HG03565 (cell line): ENCODE data around the gene EMC9.

Source experiments
- ATAC-seq: cut with Tn5 transposase; IDR thresholded peaks from one replicate; pipeline ENCODE4 v1.9.1; 2021; ENCODE audit warnings: mild to moderate bottlenecking, moderate library complexity; ENCODE audit not compliant: unreplicated experiment

EMC9 gene

DNA sequence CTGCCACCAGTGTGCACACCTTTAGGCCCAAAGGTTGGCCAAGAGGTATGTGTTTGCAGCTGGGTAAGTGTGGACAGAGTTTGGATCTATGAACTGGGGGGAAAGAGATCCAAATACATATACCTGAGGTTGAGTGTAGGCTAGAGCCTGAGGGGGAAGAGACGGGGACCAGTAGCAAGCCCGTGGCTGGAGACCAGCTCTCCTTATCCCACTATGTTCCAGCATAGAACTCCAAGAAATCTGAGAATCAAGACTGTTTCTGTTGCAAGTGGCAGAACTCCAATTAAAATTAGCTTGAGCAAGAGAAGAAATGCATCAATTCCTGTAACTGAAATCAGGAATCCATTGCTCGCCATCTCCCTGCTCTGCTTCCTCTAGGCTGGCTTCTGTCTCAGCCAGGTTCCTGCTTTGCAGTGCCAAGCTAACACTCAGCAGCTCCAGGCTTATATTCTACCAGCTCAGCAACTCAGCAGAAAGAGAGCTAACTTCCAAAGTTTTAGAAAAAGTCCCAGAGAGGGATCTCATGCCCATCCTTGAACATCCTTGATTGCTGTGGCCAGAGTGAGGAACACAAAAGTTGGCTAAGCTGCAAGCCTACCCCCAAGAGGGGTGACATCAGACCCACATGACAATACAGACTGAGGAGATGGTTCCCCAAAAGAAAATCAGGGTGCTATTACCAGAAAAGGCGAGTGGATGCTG is 48.7 kb downstream of the EMC9 start:
- ATAC-seq: no peak

DNA sequence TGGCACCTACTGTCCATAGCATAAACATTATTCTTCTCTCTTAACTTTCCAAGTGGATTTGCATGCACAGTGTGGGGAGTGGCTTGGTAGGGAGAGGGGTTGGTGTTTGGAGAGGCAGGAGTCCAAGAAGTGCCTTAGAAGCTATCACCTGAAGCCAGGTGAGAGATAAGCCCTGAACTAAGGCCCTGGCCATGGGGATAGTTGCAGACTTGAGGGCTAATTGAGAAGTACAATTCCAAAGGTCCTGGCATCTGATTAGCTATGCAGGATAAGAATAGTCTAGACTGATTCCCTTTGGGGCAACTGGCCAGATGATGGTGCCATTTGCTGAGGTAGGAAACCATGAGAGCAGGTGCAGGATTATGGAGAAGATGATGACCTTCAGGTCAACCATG is 49.3 kb downstream of the EMC9 start:
- no peak for ATAC-seq

DNA sequence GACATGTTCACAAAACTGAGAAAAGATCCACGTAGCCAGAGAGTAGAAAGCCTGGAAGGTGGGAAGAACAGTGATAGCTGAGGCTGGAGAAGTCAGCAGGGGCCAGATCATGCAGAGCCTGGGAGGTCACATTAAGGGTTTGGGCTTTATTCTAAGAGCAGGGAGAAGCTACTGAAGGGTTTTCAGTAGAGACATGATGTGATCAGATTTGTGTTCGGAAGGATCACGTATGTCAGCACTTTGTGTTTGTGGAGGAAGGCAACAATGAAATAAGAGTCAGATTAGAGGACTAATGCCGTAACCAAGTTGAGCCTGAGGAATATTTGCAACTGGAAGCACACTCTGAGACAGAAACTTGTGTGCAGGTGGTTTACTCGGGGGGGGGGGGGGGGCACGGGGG is 51.5 kb downstream of the EMC9 start:
- no peak for ATAC-seq
